Fibroblast of pulmonary artery (primary cell): ENCODE data around the gene ADAT3.

ENCODE experiments used
- DNase-seq: peaks from one replicate; pipeline ENCODE4 v3.0.0-alpha.2; 2010; ENCODE audit warnings: low read depth
- H3K4me3 ChIP-seq: replicated peaks from 2 replicates; pipeline ENCODE4 v1.5.1; 2011; ENCODE audit warnings: low read depth, mild to moderate bottlenecking, control low read depth, low read length, moderate library complexity
- CTCF ChIP-seq: IDR thresholded peaks from 2 replicates; pipeline ENCODE4 v1.5.1; 2011; ENCODE audit warnings: mild to moderate bottlenecking, control low read depth, low read length, inconsistent platforms; ENCODE audit errors: missing control alignments

ADAT3 gene

GRCh38 chr19:1925544-1925943 lies 20.3 kb downstream of the ADAT3 start:
- DNase-seq, result no peak
- no peak for TF ChIP-seq CTCF

GRCh38 chr19:1929021-1929742 lies 24.0 kb downstream of the ADAT3 start:
- peak overlapping the region; percentile 38 for H3K4me3 ChIP-seq
- TF ChIP-seq CTCF, result peak; percentile 74
- DNase-seq, result peak; percentile 74

More at GRCh38 chr19:1925544-1925943, 20.3 kb downstream of the ADAT3 start:
- H3K4me3 ChIP-seq, result no peak overlapping the region

GRCh38 chr19:1931445-1931844 lies 26.2 kb downstream of the ADAT3 start:
- no peak for TF ChIP-seq CTCF
- H3K4me3 ChIP-seq, result no peak overlapping the region

GRCh38 chr19:1932395-1932794 lies 27.2 kb downstream of the ADAT3 start:
- no peak overlapping the region for H3K4me3 ChIP-seq
- no peak for DNase-seq
- no peak for TF ChIP-seq CTCF

More at GRCh38 chr19:1931445-1931844, 26.2 kb downstream of the ADAT3 start:
- DNase-seq, result no peak

- no peak overlapping the region for H3K4me3 ChIP-seq
- DNase-seq, result no peak
- no peak for TF ChIP-seq CTCF
Measured at GRCh38 chr19:1933244-1933643, 28.0 kb downstream of the ADAT3 start.

GRCh38 chr19:1933942-1934341 lies 28.7 kb downstream of the ADAT3 start:
- no peak overlapping the region for H3K4me3 ChIP-seq

More at GRCh38 chr19:1933942-1934341, 28.7 kb downstream of the ADAT3 start:
- TF ChIP-seq CTCF, result no peak
- DNase-seq, result no peak
